Activated CD8-positive, alpha-beta T cell treated with anti-CD3 and anti-CD28 coated beads for 36 hours (primary cell): Measurements from ENCODE around the gene ZFYVE28. TPM values are rescaled to one million over a fixed set of nuclear protein-coding genes. Genes with fewer than 3 reads are reported as not detected.

ENCODE experiments used
- ATAC-seq: fragments of 200-7000 bp; cut with Tn5 transposase; one replicate; pipeline ENCODE4 v1.10.0; 2021; ENCODE audit warnings: mild to moderate bottlenecking, moderate library complexity
- CTCF ChIA-PET: fragments of 350-600 bp; sonication (Branson Sonifier 250); formaldehyde crosslinking; loops from one replicate; lab custom pipeline; 2021; ENCODE audit warnings: antibody characterized with exemption; lab: Charles Lee
- POLR2A ChIA-PET: fragments of 350-600 bp; sonication (Branson Sonifier 250); formaldehyde crosslinking; loops from one replicate; lab custom pipeline; 2021; ENCODE audit warnings: antibody characterized with exemption; lab: Charles Lee
- DNase-seq: peaks from one replicate; pipeline ENCODE4 v3.0.0-alpha.2; 2020
- H3K27ac Mint-ChIP-seq: one replicate; pipeline ENCODE4 v1.8.0; 2021; ENCODE audit warnings: mild to moderate bottlenecking, mixed read lengths
- H3K27me3 Mint-ChIP-seq: one replicate; pipeline ENCODE4 v1.8.0; 2021; ENCODE audit warnings: mixed read lengths
- H3K36me3 Mint-ChIP-seq: one replicate; pipeline ENCODE4 v1.8.0; 2021; ENCODE audit warnings: low read depth, mixed read lengths
- H3K4me1 Mint-ChIP-seq: one replicate; pipeline ENCODE4 v1.8.0; 2021; ENCODE audit warnings: low read depth, mixed read lengths
- H3K4me3 Mint-ChIP-seq: one replicate; pipeline ENCODE4 v1.8.0; 2021; ENCODE audit warnings: mild to moderate bottlenecking, moderate library complexity, mixed read lengths
- H3K9me3 Mint-ChIP-seq: one replicate; pipeline ENCODE4 v1.8.0; 2021; ENCODE audit warnings: mixed read lengths
- intact Hi-C: fragments of 100-400 bp; cut with micrococcal nuclease; formaldehyde crosslinking; loops from one replicate; pipeline ENCODE4 v1.10.0; 2022
- total RNA-seq, 2 experiments: library from RNA; stranded (reverse); gene quantifications; one replicate each; pipeline ENCODE4 v1.2.3, GENCODE V29; 2021
- TF ChIP-seq, protein P1 (sequence below): fragments of 200-600 bp; IDR thresholded peaks from one replicate; pipeline ENCODE4 v1.8.0; 2022; ENCODE audit warnings: antibody characterized with exemption, mild to moderate bottlenecking

The ZFYVE28 gene
- total RNA-seq, 2 experiments from 2014 or later, result 4.9 to 7.0 TPM

- H3K9me3 Mint-ChIP-seq, result peaks cover 2% of the 10 kb centered on the region
- H3K27ac Mint-ChIP-seq, result no peak overlapping the region
- DNase-seq, result no peak
- intact Hi-C loops, result no loop called here
- TF ChIP-seq, protein P1, sequence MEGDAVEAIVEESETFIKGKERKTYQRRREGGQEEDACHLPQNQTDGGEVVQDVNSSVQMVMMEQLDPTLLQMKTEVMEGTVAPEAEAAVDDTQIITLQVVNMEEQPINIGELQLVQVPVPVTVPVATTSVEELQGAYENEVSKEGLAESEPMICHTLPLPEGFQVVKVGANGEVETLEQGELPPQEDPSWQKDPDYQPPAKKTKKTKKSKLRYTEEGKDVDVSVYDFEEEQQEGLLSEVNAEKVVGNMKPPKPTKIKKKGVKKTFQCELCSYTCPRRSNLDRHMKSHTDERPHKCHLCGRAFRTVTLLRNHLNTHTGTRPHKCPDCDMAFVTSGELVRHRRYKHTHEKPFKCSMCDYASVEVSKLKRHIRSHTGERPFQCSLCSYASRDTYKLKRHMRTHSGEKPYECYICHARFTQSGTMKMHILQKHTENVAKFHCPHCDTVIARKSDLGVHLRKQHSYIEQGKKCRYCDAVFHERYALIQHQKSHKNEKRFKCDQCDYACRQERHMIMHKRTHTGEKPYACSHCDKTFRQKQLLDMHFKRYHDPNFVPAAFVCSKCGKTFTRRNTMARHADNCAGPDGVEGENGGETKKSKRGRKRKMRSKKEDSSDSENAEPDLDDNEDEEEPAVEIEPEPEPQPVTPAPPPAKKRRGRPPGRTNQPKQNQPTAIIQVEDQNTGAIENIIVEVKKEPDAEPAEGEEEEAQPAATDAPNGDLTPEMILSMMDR, result no peak
- H3K36me3 Mint-ChIP-seq, result no peaks in the 10 kb centered on the region
- H3K4me3 Mint-ChIP-seq, result no peak overlapping the region
- no peaks in the 10 kb centered on the region for H3K27me3 Mint-ChIP-seq
- CTCF ChIA-PET, result no interaction called here
- POLR2A ChIA-PET, result no interaction called here
- H3K4me1 Mint-ChIP-seq, result peaks cover 6% of the 10 kb centered on the region
- no peak for ATAC-seq
Observed at GRCh38 chr4:2378401-2378800, 40.0 kb downstream of the ZFYVE28 start.

GRCh38 chr4:2377241-2377640, 41.2 kb downstream of the ZFYVE28 start:
- Mint-ChIP-seq H3K9me3 (peaks cover 2% of the 10 kb centered on the region), H3K36me3 (no peaks in the 10 kb centered on the region), H3K4me1 (no peaks in the 10 kb centered on the region), H3K27me3 (no peaks in the 10 kb centered on the region), H3K4me3 (no peak overlapping the region), H3K27ac (no peak overlapping the region)
- intact Hi-C loops, result no loop called here
- ChIA-PET CTCF (no interaction called here), POLR2A (no interaction called here)
- DNase-seq (no peak), ATAC-seq (no peak)
- TF ChIP-seq, protein P1, result no peak

DNA sequence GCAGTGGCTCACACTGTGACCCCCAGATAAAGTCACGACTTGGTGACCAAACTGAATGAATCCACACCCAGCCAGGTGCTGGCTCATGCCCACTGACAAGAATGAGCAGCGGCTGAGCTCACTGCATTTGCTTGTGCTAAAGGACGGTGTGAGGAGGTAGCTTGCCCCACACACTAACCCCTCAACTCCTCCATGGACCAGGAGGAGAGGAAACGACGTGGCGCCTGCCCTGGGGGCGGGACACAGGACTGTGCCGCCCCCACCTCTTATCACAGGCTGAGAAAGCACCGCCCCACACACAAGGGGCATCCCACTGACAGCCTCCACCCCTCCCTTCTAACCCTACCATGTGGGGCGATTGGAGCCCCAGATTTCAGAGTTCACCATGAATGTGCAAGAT, 43.0 kb downstream of the ZFYVE28 start:
- intact Hi-C loops, result no loop called here
- Mint-ChIP-seq H3K4me3 (no peak overlapping the region), H3K27ac (no peak overlapping the region), H3K9me3 (peaks cover 2% of the 10 kb centered on the region), H3K4me1 (no peaks in the 10 kb centered on the region), H3K36me3 (no peaks in the 10 kb centered on the region), H3K27me3 (no peaks in the 10 kb centered on the region)
- CTCF ChIA-PET, result no interaction called here
- POLR2A ChIA-PET, result no interaction called here
- ATAC-seq (no peak), DNase-seq (no peak)
- TF ChIP-seq, protein P1, result no peak

DNA sequence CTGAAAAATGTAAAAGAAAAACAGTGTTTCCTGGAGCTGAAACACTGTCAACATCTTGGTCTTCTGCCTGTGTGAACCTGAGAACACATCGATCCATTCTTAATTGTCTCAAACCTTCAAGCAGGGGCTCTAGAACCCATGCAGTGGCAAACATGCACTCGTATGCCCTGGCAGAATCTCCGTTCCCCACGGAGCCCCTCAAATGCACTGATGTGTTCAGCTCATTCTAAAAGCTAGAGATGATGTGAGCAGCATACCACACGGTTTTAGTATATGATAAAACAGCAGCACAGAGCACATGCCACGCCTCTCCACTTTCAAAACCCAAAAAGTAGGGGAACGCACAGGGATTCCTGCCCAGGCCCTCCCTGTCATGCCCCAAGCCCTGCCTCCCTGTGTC, 44.9 kb downstream of the ZFYVE28 start:
- H3K36me3 Mint-ChIP-seq, result no peaks in the 10 kb centered on the region
- TF ChIP-seq, protein P1, result no peak
- no peak for ATAC-seq
- H3K4me3 Mint-ChIP-seq, result no peak overlapping the region
- ChIA-PET POLR2A (no interaction called here), CTCF (no interaction called here)
- H3K4me1 Mint-ChIP-seq, result no peaks in the 10 kb centered on the region
- H3K27ac Mint-ChIP-seq, result no peak overlapping the region
- no peaks in the 10 kb centered on the region for H3K27me3 Mint-ChIP-seq
- DNase-seq, result no peak
- H3K9me3 Mint-ChIP-seq, result peaks cover 7% of the 10 kb centered on the region
- intact Hi-C loops, result no loop called here

DNA sequence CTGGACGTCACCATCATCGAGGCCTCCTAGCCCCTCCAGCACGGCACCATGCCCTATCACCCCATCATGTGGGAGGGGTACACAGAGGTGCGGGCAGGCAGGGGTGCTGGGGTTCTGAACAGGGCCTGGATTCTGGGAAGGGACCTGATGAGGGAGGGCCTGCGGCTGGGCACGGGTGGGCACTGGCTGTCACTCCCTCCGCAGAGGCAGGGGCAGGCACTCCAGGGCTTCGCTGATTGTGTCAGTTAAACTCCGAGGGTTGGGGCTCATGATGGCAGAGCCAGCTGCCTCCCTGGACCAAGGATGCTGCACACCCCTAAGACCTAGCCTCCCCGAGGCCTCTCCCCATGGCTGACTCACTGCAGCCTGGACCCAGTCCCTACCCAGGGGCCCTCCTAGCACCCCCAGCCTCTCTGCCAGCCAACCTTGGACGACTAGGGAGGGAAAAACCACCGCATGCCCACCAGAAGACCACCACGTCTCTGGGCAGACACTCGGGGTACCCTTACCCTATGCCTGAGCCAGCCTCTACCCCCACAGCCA, 45.9 kb downstream of the ZFYVE28 start:
- no peak for ATAC-seq
- Mint-ChIP-seq H3K4me3 (no peak overlapping the region), H3K4me1 (no peaks in the 10 kb centered on the region), H3K27ac (no peak overlapping the region), H3K36me3 (no peaks in the 10 kb centered on the region), H3K9me3 (peaks cover 7% of the 10 kb centered on the region), H3K27me3 (no peaks in the 10 kb centered on the region)
- no peak for DNase-seq
- intact Hi-C loops, result no loop called here
- POLR2A ChIA-PET, result no interaction called here
- TF ChIP-seq, protein P1, result no peak
- CTCF ChIA-PET, result no interaction called here
